NT2/D1 (cell line): Measurements from ENCODE around the gene FSCN2.

Experiments
- SUZ12 ChIP-seq: IDR thresholded peaks from 2 replicates; pipeline ENCODE4 v1.6.1; 2011; ENCODE audit not compliant: insufficient read length, insufficient read depth; ENCODE audit errors: extremely low read depth
- YY1 ChIP-seq: IDR thresholded peaks from 2 replicates; pipeline ENCODE4 v1.6.1; 2011; ENCODE audit not compliant: insufficient read length, insufficient read depth

DNA sequence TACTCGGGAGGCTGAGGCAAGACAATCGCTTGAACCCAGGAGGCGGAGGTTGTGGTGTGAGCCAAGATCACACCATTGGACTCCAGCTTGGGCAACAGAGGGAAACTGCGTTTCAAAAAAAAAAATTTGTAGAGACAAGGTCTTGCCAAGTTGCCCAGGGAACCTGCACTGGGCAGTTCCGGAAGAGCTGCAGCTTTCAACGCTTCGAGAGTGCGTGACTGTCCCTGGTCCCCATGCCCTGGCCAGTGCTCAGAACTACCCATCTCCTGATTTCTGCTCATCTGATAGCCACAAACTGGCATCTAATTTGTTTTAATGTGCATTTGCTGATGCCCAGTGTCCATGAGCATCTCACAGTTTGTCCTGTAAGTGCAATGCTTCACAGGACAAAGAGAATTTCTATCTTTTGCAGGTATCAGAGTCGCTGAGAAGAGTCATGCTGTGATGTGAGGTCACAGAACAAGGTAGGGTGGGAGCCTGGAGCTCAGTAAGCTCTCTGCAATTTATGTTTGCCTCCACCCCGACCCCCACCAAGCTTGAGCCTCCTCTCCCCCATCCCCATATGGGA is 19.5 kb upstream of the FSCN2 start:
- TF ChIP-seq YY1: no peak
- TF ChIP-seq SUZ12: no peak
